GM12874 (cell line): Measurements from ENCODE around the gene OXCT2.

ENCODE experiments used
- CTCF ChIP-seq: IDR thresholded peaks from 2 replicates; pipeline ENCODE4 v1.5.1; 2011; ENCODE audit warnings: low read depth, mild to moderate bottlenecking, control low read depth, low read length, moderate library complexity; ENCODE audit not compliant: insufficient read depth

Gene OXCT2

GRCh38 chr1:39808784-39809517 is 37.8 kb upstream of the OXCT2 start:
- TF ChIP-seq CTCF: no peak

GRCh38 chr1:39805385-39805784 is 34.2 kb upstream of the OXCT2 start:
- no peak for TF ChIP-seq CTCF

DNA sequence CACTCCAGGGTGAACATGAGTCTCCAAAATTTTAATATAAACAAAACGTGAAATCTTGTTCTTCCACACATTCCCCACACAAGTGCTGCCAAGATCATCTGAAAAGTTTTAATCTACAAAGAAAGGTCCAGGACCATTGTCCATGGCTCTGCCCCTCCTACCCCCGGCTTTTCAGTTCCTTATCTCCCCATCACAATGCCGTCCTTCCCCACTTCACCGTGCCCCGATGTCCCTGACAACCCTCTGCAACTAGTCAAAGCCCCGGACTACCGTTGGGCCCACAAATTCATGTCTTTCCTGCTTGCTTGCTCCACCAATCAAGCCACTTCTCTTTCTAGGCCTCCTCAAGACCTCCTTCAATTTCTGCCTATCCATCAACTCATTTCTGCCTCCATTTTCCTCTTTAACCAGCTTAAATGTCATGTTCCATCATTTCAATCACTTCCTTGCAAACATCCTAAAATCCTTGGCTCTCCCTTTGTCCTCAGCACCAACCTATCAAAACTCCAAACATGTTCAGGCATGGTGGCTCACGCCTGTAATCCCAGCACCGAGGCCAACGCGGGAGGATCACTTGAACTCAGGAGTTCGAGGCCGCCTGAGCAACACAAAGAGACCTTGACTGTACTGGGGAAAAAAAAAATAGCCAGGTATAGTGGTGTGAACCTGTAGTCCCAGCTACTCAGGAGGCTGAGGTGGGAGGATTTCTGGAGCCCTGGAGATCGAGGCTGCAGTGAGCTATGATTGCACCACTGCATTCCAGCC is 31.5 kb upstream of the OXCT2 start:
- no peak for TF ChIP-seq CTCF

DNA sequence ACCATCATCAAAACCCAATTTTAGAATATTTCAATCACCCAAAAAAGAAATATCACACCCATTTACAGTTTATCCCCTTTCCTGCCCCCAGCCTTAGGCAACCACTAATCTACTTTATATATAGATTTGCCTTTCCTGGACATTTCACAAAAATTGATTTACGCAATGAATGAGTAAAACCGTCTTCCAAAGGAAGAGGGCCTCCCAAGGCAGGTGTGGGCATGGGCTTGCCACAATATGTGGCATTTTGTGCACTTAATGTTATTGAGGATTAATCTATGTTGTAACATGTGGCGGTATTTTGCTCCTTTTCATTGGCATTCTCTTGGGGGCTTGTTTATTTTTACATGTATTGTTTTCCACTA is 29.3 kb upstream of the OXCT2 start:
- no peak for TF ChIP-seq CTCF

DNA sequence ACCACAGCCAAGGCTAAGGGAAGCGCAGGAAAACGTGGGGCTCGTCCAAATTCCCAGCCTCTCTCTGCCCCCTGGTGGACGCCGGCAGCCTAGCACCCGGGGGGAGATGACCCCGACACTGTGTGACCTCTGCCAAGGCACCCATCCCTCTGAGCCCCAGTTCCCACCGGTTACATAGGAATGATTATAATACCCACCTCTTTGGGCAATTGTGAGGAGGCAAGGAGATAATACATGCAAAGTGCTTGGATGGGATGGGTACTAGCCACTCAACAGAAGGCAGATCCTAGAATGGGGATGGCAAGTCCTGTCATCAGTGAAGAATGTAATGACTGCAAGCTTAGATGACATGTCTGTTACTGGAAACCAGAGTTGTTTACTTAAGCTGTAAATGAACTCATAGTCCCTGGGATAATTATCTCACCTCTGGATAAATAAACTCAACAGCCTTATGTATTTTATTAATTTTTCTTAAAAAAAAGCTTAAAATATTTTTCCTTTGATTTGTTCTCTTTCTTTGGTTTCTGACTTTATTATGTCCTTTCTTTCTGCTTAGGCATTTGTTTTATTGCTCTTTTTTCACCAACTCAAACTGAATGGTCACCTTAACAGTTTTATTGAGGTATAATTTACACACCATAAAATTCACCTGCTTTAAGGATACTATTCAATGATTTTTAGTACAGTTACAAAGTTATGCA is 28.8 kb upstream of the OXCT2 start:
- TF ChIP-seq CTCF: peak; percentile 92

DNA sequence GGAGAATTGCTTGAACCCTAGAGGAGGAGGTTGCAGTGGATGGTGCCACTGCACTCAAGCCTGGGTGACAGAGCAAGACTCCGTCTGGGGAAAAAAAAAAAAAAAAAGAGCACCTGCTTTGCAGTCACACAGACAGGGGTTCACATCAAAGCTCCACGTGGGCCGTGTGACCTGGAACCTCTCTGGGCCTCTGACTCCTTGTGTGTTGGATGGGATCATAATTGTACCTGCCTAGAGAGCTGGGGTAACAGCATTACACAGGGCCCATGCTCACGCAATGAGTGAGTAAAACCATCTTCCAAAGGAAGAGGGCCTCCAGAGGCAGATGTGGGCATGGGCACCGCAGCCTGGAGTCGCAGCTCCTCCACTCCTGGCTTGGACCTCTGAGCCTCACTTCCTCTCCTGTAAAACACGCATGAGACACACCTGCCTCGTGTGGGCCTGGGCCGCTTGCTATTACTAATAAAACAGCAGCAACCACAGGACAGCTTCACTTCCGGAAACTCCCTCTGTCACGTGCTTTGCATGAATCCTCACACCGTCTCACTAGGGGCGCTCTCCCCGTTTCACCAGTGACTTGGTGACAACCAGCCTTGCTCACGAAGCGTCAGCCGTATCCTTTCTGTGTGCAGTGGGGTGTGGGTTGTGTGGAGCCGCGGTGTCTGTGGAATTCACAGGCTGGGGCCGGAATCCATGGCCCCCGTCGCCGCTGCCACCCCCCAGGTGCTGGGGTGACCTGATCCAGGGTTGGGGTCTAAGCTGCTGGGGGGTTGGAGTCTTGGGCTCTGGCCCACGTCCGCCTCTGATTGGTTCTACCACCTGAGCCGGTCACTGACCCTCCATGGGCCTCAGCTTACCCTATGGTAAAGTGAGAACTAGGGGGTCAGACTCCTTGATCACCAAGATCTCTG is 28.0 kb upstream of the OXCT2 start:
- peak; percentile 63 for TF ChIP-seq CTCF
